Neural cell (in vitro differentiated cells): ENCODE data around the gene CYB561A3. TPM values are rescaled to one million over a fixed set of nuclear protein-coding genes. Genes with fewer than 3 reads are reported as not detected.

Experiments
- H2AFZ ChIP-seq: fragments of 200-600, 300-800 bp; sonication (generic), shearing (Covaris generic); 2 replicates; pipeline ENCODE4 v1.6.0; 2014; ENCODE audit warnings: low read depth, mild to moderate bottlenecking, antibody characterized with exemption, low read length, moderate library complexity
- H3F3A ChIP-seq: fragments of 200-600 bp; shearing (Covaris generic); 2 replicates; pipeline ENCODE4 v1.6.1; 2016; ENCODE audit warnings: mild to moderate bottlenecking, moderate library complexity, mixed read lengths, antibody characterized with exemption, low read length; ENCODE audit not compliant: insufficient read depth, poor library complexity, severe bottlenecking
- H3K27ac ChIP-seq: fragments of 200-600, 300-800 bp; sonication (generic), shearing (Covaris generic); 2 replicates; pipeline ENCODE4 v1.5.1; 2014; ENCODE audit warnings: mild to moderate bottlenecking, low read length, moderate library complexity
- H3K27me3 ChIP-seq: fragments of 300-800, 200-600 bp; sonication (generic), shearing (Covaris generic); 2 replicates; pipeline ENCODE4 v1.6.0; 2014; ENCODE audit warnings: mild to moderate bottlenecking, low read depth, low read length, moderate library complexity; ENCODE audit not compliant: insufficient read depth
- H3K36me3 ChIP-seq: fragments of 300-800, 200-600 bp; sonication (generic), shearing (Covaris generic); 2 replicates; pipeline ENCODE4 v1.5.1; 2014; ENCODE audit warnings: mild to moderate bottlenecking, antibody characterized with exemption, low read length, moderate library complexity; ENCODE audit not compliant: insufficient read depth
- H3K4me2 ChIP-seq: fragments of 300-800, 200-600 bp; sonication (generic), shearing (Covaris generic); 2 replicates; pipeline ENCODE4 v1.6.0; 2014; ENCODE audit warnings: mild to moderate bottlenecking, low read length
- H3K4me3 ChIP-seq: fragments of 300-800, 200-600 bp; sonication (generic), shearing (Covaris generic); 2 replicates; pipeline ENCODE4 v1.5.1; 2014; ENCODE audit warnings: mild to moderate bottlenecking, low read length, moderate library complexity
- H3K79me2 ChIP-seq: fragments of 200-600 bp; shearing (Covaris generic); replicated peaks from 2 replicates; pipeline ENCODE4 v1.6.0; 2014; ENCODE audit warnings: mild to moderate bottlenecking, low read length, moderate library complexity; ENCODE audit not compliant: insufficient read depth
- H3K9ac ChIP-seq: fragments of 300-800, 200-600 bp; sonication (generic), shearing (Covaris generic); 2 replicates; pipeline ENCODE4 v1.6.1; 2016; ENCODE audit warnings: mild to moderate bottlenecking, low read length, mixed read lengths
- H3K9me2 ChIP-seq: fragments of 200-600 bp; shearing (Covaris generic); 2 replicates; pipeline ENCODE4 v1.6.1; 2016; ENCODE audit warnings: mild to moderate bottlenecking, low read length, mixed read lengths; ENCODE audit not compliant: insufficient read depth
- H3K9me3 ChIP-seq: fragments of 200-600, 300-800 bp; sonication (generic), shearing (Covaris generic); 2 replicates; pipeline ENCODE4 v1.6.1; 2016; ENCODE audit warnings: mild to moderate bottlenecking, mixed run types, low read length, moderate library complexity, mixed read lengths
- H4K20me1 ChIP-seq: fragments of 200-600 bp; shearing (Covaris generic); 2 replicates; pipeline ENCODE4 v1.6.1; 2016; ENCODE audit warnings: mild to moderate bottlenecking, mixed run types; ENCODE audit not compliant: insufficient read depth
- CTCF ChIP-seq: fragments of 450-650 bp; IDR thresholded peaks from 2 replicates; pipeline ENCODE4 v1.5.1; 2014; ENCODE audit warnings: antibody characterized with exemption, mild to moderate bottlenecking, moderate library complexity; ENCODE audit not compliant: poor library complexity, severe bottlenecking
- EP300 ChIP-seq: fragments of 450-650 bp; conservative IDR thresholded peaks from 2 replicates; pipeline ENCODE4 v1.6.1; 2014; ENCODE audit warnings: antibody characterized with exemption, mild to moderate bottlenecking, moderate library complexity; ENCODE audit not compliant: poor library complexity, severe bottlenecking
- EZH2 ChIP-seq: fragments of 200-600, 300-800 bp; shearing (Covaris generic), sonication (generic); IDR thresholded peaks from 2 replicates; pipeline ENCODE4 v1.6.1; 2014; ENCODE audit warnings: antibody characterized with exemption, low read length, borderline replicate concordance, mild to moderate bottlenecking; ENCODE audit not compliant: insufficient read depth, poor library complexity, severe bottlenecking
- MXI1 ChIP-seq: fragments of 450-650 bp; conservative IDR thresholded peaks from 2 replicates; pipeline ENCODE4 v1.6.1; 2014; ENCODE audit warnings: antibody characterized with exemption, mild to moderate bottlenecking; ENCODE audit not compliant: poor library complexity, severe bottlenecking
- POLR2AphosphoS5 ChIP-seq: IDR thresholded peaks from 2 replicates; pipeline ENCODE4 v1.6.1; 2012
- RAD21 ChIP-seq: fragments of 450-650 bp; conservative IDR thresholded peaks from 2 replicates; pipeline ENCODE4 v1.6.1; 2014; ENCODE audit warnings: antibody characterized with exemption, mild to moderate bottlenecking, moderate library complexity
- REST ChIP-seq: IDR thresholded peaks from 2 replicates; pipeline ENCODE4 v1.6.1; 2012; ENCODE audit warnings: borderline replicate concordance
- SMC3 ChIP-seq: fragments of 450-650 bp; conservative IDR thresholded peaks from 2 replicates; pipeline ENCODE4 v1.6.1; 2014; ENCODE audit warnings: antibody characterized with exemption, mild to moderate bottlenecking, moderate library complexity; ENCODE audit not compliant: poor library complexity
- TAF1 ChIP-seq: IDR thresholded peaks from 2 replicates; pipeline ENCODE4 v1.6.1; 2012; ENCODE audit warnings: low read depth
- polyA plus RNA-seq: library from polyadenylated mRNA; depleted of rRNA; stranded (reverse); fragments of >200 nt; gene quantifications from 2 replicates; pipeline ENCODE4 v1.2.3, GENCODE V29; 2014

CYB561A3 gene
- polyA plus RNA-seq, 1 donor from 2014 or later, result 36.3 TPM

GRCh38 chr11:61339490-61339878 lies 22.2 kb downstream of the CYB561A3 start:
- Histone ChIP-seq H3K36me3 (no peaks in the 10 kb centered on the region), H3K4me2 (no peak overlapping the region), H3K27ac (no peak overlapping the region), H3K79me2 (no peaks in the 10 kb centered on the region), H3K4me3 (no peak overlapping the region), H2AFZ (no peak overlapping the region), H3F3A (no peaks in the 10 kb centered on the region), H3K27me3 (no peaks in the 10 kb centered on the region), H4K20me1 (no peaks in the 10 kb centered on the region), H3K9me3 (no peaks in the 10 kb centered on the region), H3K9ac (no peak overlapping the region), H3K9me2 (no peaks in the 10 kb centered on the region)
- TF ChIP-seq TAF1 (no peak), REST (no peak), EZH2 (no peak), SMC3 (no peak), POLR2AphosphoS5 (no peak), RAD21 (no peak), EP300 (no peak), MXI1 (no peak), CTCF (no peak)

GRCh38 chr11:61338783-61339489 lies 22.7 kb downstream of the CYB561A3 start:
- Histone ChIP-seq H2AFZ (no peak overlapping the region), H3K27ac (no peak overlapping the region), H3K79me2 (no peaks in the 10 kb centered on the region), H3K27me3 (no peaks in the 10 kb centered on the region), H3K9me2 (no peaks in the 10 kb centered on the region), H3K9ac (no peak overlapping the region), H3K4me2 (no peak overlapping the region), H4K20me1 (no peaks in the 10 kb centered on the region), H3F3A (no peaks in the 10 kb centered on the region), H3K36me3 (no peaks in the 10 kb centered on the region), H3K9me3 (no peaks in the 10 kb centered on the region), H3K4me3 (no peak overlapping the region)
- no peak for TF ChIP-seq EP300
- TF ChIP-seq TAF1, result no peak
- no peak for TF ChIP-seq SMC3
- no peak for TF ChIP-seq MXI1
- no peak for TF ChIP-seq EZH2
- TF ChIP-seq REST, result no peak
- no peak for TF ChIP-seq CTCF
- no peak for TF ChIP-seq POLR2AphosphoS5
- TF ChIP-seq RAD21, result no peak
